Activated CD4-positive, alpha-beta T cell treated with anti-CD3 and anti-CD28 coated beads for 36 hours (primary cell): ENCODE data around the gene EFNA5. TPM values are rescaled to one million over a fixed set of nuclear protein-coding genes. Genes with fewer than 3 reads are reported as not detected.

Experiments
- ATAC-seq: fragments of 200-7000 bp; cut with Tn5 transposase; one replicate; pipeline ENCODE4 v1.10.0; 2021; ENCODE audit warnings: mild to moderate bottlenecking, moderate library complexity
- CTCF ChIA-PET: fragments of 350-600 bp; sonication (Branson Sonifier 250); formaldehyde crosslinking; loops from one replicate; lab custom pipeline; 2021; ENCODE audit warnings: antibody characterized with exemption; lab: Charles Lee
- POLR2A ChIA-PET: fragments of 350-600 bp; sonication (Branson Sonifier 250); formaldehyde crosslinking; loops from one replicate; lab custom pipeline; 2021; ENCODE audit warnings: antibody characterized with exemption, inconsistent platforms; lab: Charles Lee
- DNase-seq: peaks from one replicate; pipeline ENCODE4 v3.0.0-alpha.2; 2020
- H3K27ac Mint-ChIP-seq: one replicate; pipeline ENCODE4 v1.8.0; 2021; ENCODE audit warnings: mixed read lengths
- H3K27me3 Mint-ChIP-seq: one replicate; pipeline ENCODE4 v1.8.0; 2021; ENCODE audit warnings: mixed read lengths
- H3K36me3 Mint-ChIP-seq: one replicate; pipeline ENCODE4 v1.8.0; 2021; ENCODE audit warnings: low read depth, mixed read lengths
- H3K4me1 Mint-ChIP-seq: one replicate; pipeline ENCODE4 v1.8.0; 2021; ENCODE audit warnings: mixed read lengths
- H3K4me3 Mint-ChIP-seq: one replicate; pipeline ENCODE4 v1.8.0; 2021; ENCODE audit warnings: mild to moderate bottlenecking, moderate library complexity, mixed read lengths
- H3K9me3 Mint-ChIP-seq: one replicate; pipeline ENCODE4 v1.8.0; 2021; ENCODE audit warnings: low read depth, mixed read lengths
- intact Hi-C, 2 experiments: fragments of 100-400 bp; cut with DNase I in 1 of 2; cut with micrococcal nuclease in 1 of 2; formaldehyde crosslinking; loops; one replicate each; pipeline versions ENCODE4 v1.14.2 to v1.15.1; 2022 to 2024; cut with DNase I, micrococcal nuclease
- total RNA-seq, 2 experiments: library from RNA; stranded (reverse); gene quantifications; one replicate each; pipeline ENCODE4 v1.2.3, GENCODE V29; 2021

The EFNA5 gene
- total RNA-seq, 2 experiments from 2014 or later: not detected

DNA sequence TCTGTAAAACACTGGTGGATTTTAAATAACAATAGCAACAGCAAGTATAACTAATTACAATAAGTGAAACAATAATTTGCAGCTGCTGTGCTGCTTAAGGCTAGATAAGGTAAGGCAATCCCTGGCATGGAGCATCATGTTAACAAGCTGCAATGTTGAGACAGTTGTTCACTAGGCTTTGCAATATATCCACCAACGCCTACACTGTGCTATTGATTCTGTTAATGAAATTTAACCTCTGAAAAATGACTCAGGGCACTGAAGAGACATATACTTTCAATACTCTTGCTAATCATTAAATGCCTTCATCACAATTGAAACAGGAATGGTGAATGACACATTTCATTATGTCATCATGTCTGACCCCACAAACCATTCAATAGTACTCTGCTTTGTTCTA is 255.0 kb downstream of the EFNA5 start:
- no peak for DNase-seq
- intact Hi-C loops: no loop called here
- no peak for ATAC-seq
- Mint-ChIP-seq H3K27ac (no peak overlapping the region), H3K36me3 (no peaks in the 10 kb centered on the region), H3K4me1 (no peaks in the 10 kb centered on the region), H3K9me3 (no peaks in the 10 kb centered on the region), H3K4me3 (no peak overlapping the region), H3K27me3 (peaks cover 14% of the 10 kb centered on the region)
- CTCF ChIA-PET: interaction anchor here (0.8 kb wide), 1 partner anchor 100 kb away, joined by 3 read pairs; no protein-coding TSS in a partner anchor
- POLR2A ChIA-PET: no interaction called here

DNA sequence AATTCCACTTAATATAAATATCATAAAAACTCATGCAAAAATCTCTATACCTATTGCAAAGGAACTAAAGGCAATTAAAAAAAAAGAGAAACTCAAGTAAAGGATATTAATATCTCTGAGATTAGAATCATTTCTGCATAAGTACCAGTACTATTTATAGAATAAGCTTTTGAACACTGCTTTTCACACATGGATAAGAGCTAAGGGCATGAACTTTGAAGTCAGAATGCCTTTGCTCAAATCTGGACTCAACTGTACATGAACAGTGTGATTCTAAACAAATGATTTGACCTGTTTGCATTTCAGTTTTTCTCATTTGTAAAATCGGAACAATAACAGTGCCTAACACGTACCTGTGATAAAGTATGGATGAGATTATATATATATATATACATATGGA is 255.9 kb downstream of the EFNA5 start:
- DNase-seq (no peak), ATAC-seq (no peak)
- peaks cover 14% of the 10 kb centered on the region for H3K27me3 Mint-ChIP-seq
- intact Hi-C loops: no loop called here
- H3K36me3 Mint-ChIP-seq: no peaks in the 10 kb centered on the region
- no peaks in the 10 kb centered on the region for H3K9me3 Mint-ChIP-seq
- no peak overlapping the region for H3K4me3 Mint-ChIP-seq
- CTCF ChIA-PET: interaction anchor here (0.8 kb wide), 1 partner anchor 99 kb away, joined by 3 read pairs; no protein-coding TSS in a partner anchor
- H3K27ac Mint-ChIP-seq: no peak overlapping the region
- POLR2A ChIA-PET: no interaction called here
- H3K4me1 Mint-ChIP-seq: no peaks in the 10 kb centered on the region

DNA sequence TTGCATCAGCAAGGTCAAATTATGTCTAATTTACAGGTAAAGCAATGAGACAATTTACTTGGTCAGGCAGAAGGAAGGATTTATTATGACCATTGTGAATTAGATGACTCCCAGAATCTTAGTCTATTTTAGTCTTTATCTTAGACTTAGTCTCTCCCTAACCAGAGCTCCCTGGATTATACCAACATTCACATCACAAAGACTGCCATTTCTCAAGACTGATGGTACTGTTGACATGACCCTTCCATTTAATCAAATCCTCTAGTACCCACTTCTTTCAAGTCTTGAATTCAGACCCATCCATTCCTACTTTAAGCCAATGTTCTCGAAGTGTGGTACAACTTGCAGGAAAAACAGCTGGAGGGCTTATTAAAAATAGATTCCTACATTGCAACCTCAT is 257.0 kb downstream of the EFNA5 start:
- no peak overlapping the region for H3K27ac Mint-ChIP-seq

DNA sequence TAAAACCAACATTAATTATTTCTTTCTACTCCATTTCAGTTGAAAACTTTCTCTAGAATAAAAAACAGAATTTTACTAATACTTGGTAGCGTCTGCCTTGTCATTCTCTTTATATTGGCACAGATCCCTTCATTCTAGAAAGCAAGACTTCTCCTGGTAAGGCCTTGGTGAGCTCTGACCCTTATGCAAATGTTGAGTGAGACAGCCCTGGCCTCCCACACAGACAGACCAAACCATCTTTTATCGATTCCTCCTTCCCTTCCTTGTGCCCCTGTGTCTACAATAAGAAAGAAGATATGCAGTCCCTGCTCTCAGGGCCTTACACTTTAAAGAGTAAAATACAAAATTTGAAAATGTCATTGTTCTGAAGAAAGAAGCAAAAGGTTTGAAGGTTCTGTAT is 262.2 kb downstream of the EFNA5 start:
- peaks cover 4% of the 10 kb centered on the region for H3K27me3 Mint-ChIP-seq
- no peaks in the 10 kb centered on the region for H3K4me1 Mint-ChIP-seq
- intact Hi-C loops: no loop called here
- POLR2A ChIA-PET: no interaction called here
- no peak for DNase-seq
- no peak overlapping the region for H3K4me3 Mint-ChIP-seq
- H3K36me3 Mint-ChIP-seq: no peaks in the 10 kb centered on the region
- no peaks in the 10 kb centered on the region for H3K9me3 Mint-ChIP-seq
- ATAC-seq: no peak
- no peak overlapping the region for H3K27ac Mint-ChIP-seq
- CTCF ChIA-PET: no interaction called here

More for the DNA sequence above, 257.0 kb downstream of the EFNA5 start:
- Mint-ChIP-seq H3K9me3 (no peaks in the 10 kb centered on the region), H3K27me3 (peaks cover 12% of the 10 kb centered on the region), H3K36me3 (no peaks in the 10 kb centered on the region), H3K4me1 (no peaks in the 10 kb centered on the region), H3K4me3 (no peak overlapping the region)
- ATAC-seq (no peak), DNase-seq (no peak)
- ChIA-PET POLR2A (no interaction called here), CTCF (no interaction called here)
- intact Hi-C loops: no loop called here

DNA sequence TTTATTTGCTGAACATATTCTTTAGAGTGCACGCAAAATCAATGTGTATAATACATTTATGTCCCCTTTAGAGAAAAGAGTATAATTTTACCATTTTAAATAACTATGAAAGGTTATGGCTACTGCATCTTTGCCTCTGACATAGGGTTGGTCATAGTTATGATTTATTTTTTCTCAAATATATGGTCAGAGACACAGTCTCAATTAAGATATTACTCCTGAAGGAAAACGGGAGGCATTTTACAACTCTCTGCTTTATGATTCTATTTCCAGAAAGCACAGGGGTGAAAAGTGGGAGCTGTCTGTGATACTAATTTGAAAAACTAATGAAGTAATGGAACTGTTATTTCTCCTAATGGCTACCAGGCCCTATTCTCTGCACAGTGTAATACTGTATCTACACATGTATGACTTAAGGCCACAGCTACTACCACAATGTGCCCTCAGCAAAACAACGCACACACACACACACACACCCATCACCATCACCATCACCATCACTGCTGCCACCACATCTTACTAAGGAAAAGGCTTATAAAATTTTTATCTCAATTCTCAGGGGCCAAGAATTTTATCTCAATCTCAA is 262.9 kb downstream of the EFNA5 start:
- ATAC-seq (no peak), DNase-seq (no peak)
- ChIA-PET POLR2A (no interaction called here), CTCF (no interaction called here)
- Mint-ChIP-seq H3K4me3 (no peak overlapping the region), H3K27me3 (peaks cover 4% of the 10 kb centered on the region), H3K36me3 (no peaks in the 10 kb centered on the region), H3K9me3 (no peaks in the 10 kb centered on the region), H3K27ac (no peak overlapping the region), H3K4me1 (no peaks in the 10 kb centered on the region)
- intact Hi-C loops: no loop called here

DNA sequence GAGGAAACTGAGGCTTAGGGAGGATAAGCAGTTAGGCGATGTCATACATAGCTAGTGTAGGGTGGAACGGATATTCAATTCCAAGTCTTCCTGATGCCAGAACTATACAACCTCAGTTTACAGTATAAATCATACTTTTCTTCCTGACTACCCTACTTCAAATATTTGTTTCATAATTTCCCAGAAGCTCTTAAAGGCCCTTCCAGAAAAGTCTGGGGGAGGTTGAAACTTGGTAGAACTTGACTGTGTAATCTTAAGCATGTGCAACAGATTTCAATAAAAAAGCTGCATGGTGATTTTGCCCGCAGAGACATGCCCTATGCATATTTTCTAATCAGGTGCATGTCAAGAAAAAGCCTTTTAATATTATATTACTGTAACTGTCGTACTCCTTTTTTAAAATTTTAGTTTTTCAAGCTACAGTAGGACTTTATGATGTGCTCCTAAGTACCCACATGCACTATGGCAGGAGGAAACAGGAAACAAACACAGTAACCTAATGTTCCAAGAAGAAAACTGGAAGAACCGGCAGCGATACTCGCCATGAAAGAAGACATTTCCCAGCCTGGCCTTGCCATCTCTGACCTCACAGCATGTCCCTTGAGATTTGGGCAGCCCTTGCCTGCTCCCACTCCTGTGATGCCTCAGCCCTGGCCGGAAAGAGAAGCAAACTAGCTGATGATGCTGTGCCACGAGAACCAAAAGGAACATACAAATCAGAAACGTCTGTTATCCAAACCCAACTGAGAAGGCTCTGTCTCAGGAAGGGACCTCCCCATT is 266.0 kb downstream of the EFNA5 start:
- H3K27ac Mint-ChIP-seq: no peak overlapping the region
- no peaks in the 10 kb centered on the region for H3K36me3 Mint-ChIP-seq
- H3K27me3 Mint-ChIP-seq: peaks cover 4% of the 10 kb centered on the region
- intact Hi-C loops: no loop called here
- ChIA-PET POLR2A (no interaction called here), CTCF (interaction anchor here (0.8 kb wide), 1 partner anchor 54 kb away, joined by 3 read pairs; no protein-coding TSS in a partner anchor)
- DNase-seq: no peak
- no peak overlapping the region for H3K4me3 Mint-ChIP-seq
- peaks cover 5% of the 10 kb centered on the region for H3K4me1 Mint-ChIP-seq
- ATAC-seq: no peak
- H3K9me3 Mint-ChIP-seq: no peaks in the 10 kb centered on the region

DNA sequence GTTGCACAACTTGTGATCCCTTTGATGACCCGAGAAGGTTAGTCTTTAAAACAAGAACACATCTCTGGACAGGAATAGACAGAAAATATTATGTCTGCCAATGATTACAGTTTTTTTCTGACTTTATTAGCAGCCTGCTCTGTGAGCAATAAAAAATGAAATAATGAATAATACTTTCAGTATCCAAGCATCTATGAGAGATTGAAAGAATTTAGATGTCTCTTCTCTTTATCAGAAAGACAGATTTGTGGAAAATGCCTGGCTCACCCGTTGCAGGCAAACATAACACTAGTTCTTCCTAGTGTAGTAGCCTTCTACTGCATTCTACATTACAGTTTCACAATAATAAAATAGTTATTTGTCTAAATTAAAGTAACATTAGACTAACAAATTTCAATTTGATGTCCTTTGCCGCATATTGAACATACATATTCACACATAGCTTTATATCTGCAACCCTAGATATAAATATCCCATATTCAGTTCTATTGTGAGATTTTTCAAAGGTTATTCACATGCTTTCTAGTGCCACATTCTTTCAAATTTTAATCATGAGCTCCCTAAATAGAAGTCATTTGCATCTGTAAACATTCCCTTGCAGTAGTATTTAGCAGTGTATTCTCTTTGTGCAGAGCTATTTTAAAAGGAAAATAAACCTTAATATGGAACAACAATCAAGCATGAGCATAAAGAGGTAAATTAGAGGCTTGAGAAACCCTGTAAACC is 267.3 kb downstream of the EFNA5 start:
- no peak overlapping the region for H3K27ac Mint-ChIP-seq
- CTCF ChIA-PET: interaction anchor here (1.1 kb wide), 1 partner anchor 169 kb away, joined by 3 read pairs; no protein-coding TSS in a partner anchor

DNA sequence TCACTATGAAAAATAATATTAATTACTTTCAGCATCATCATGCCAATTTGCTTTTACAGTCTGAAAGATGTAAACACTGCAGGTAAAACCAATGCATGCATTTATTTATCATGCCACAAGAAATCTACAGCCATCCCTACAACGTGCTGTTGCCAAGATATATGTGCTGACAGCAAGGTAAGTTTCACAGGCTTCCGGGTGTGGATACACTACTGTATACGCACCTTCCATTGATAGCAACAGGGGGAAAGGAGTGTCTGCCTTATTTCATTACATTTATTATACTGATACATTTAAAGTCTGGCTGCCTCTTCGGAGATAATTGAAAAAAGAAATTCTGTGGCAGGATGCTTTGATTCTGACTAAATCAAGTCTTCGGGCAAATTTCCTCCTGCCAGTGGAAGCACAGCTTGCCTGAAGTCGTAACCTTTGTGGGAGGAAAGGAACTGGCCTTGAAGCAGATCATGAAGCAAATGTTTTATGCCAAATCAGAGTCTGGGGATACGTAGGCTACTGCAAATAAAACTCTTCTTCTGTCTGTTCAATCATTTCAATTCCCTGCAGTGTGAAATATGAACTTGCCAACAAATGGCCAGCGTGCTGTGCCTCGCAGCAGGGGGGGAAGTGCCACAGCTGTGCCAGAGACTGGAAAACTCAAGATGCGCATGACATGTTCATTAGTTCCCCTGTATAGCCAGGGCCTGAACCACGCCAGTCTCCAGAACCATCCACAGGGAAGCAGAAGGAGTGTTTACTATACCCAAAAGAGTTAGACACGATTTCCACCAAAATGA is 268.1 kb downstream of the EFNA5 start:
- no peaks in the 10 kb centered on the region for H3K9me3 Mint-ChIP-seq
- peaks cover 5% of the 10 kb centered on the region for H3K4me1 Mint-ChIP-seq
- no peak overlapping the region for H3K27ac Mint-ChIP-seq
- ATAC-seq (no peak), DNase-seq (no peak)
- ChIA-PET POLR2A (no interaction called here), CTCF (interaction anchor here (1.1 kb wide), 1 partner anchor 170 kb away, joined by 3 read pairs; no protein-coding TSS in a partner anchor)
- H3K27me3 Mint-ChIP-seq: peaks cover 8% of the 10 kb centered on the region
- intact Hi-C loops: no loop called here
- no peaks in the 10 kb centered on the region for H3K36me3 Mint-ChIP-seq
- H3K4me3 Mint-ChIP-seq: no peak overlapping the region

More for the DNA sequence above, 267.3 kb downstream of the EFNA5 start:
- Mint-ChIP-seq H3K27me3 (peaks cover 8% of the 10 kb centered on the region), H3K4me3 (no peak overlapping the region), H3K9me3 (no peaks in the 10 kb centered on the region), H3K36me3 (no peaks in the 10 kb centered on the region), H3K4me1 (peaks cover 5% of the 10 kb centered on the region)
- intact Hi-C loops: no loop called here
- no peak for DNase-seq
- POLR2A ChIA-PET: no interaction called here
- ATAC-seq: no peak

DNA sequence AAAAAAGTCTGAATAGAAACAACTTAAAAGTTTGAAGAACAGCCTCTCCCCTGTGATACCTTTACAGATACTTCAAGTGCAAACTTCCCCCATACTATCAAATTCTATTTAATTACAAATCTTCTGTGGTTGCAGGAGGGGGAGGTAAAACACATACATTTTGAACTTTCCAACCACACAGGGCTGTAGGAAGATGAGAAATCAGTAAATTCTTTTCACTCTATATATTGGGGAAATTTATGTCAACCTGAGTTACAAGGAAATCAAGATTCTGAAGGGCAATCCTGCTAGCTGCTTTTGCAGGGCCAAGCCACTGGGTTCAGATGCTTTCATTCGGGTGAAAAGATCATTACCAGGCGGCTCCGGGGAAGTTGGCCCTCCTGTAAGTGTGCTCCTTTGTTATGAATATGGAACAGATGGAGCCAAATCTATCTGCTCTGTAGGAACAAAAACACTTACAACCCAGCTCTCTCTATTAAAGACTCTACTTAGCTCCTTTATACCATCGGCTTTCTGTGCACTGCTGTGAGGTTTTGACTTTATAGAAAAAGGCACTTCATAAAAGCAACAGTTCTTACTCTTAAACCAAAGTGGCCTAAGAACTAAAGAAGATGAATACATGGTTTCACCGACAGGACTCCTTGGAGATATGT is 269.1 kb downstream of the EFNA5 start:
- no peaks in the 10 kb centered on the region for H3K9me3 Mint-ChIP-seq
- POLR2A ChIA-PET: no interaction called here
- H3K4me1 Mint-ChIP-seq: peaks cover 5% of the 10 kb centered on the region
- no peaks in the 10 kb centered on the region for H3K36me3 Mint-ChIP-seq
- intact Hi-C loops: no loop called here
- no peak overlapping the region for H3K27ac Mint-ChIP-seq
- no peak for ATAC-seq
- no peak overlapping the region for H3K4me3 Mint-ChIP-seq
- no peak for DNase-seq
- CTCF ChIA-PET: no interaction called here
- peaks cover 8% of the 10 kb centered on the region for H3K27me3 Mint-ChIP-seq

DNA sequence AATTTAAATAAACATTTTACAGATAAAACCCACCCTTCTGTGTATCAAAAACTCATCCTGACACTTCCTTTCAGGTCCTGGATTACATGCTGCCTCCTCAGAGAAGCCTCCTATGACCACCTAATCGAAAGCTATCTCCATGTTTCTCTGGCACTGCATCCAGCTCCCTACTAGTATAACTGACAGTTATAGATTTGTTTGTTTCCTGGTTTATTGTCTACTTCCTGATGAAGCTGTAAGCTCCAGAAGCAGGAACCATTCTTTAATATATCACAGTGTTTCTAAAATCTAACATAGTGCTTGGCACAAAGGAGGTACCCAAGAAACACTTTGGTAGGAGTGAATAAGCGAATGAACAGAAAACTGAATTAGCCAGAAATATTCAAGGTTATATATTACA is 270.4 kb downstream of the EFNA5 start:
- Mint-ChIP-seq H3K27me3 (peaks cover 6% of the 10 kb centered on the region), H3K9me3 (no peaks in the 10 kb centered on the region), H3K4me1 (peaks cover 5% of the 10 kb centered on the region), H3K4me3 (no peak overlapping the region), H3K27ac (no peak overlapping the region), H3K36me3 (no peaks in the 10 kb centered on the region)
- ChIA-PET CTCF (interaction anchor here (1.0 to 1.2 kb wide), 2 partner anchors 10 to 172 kb away, joined by 3 read pairs; no protein-coding TSS in a partner anchor), POLR2A (no interaction called here)
- intact Hi-C loops: no loop called here
- ATAC-seq (no peak), DNase-seq (no peak)

DNA sequence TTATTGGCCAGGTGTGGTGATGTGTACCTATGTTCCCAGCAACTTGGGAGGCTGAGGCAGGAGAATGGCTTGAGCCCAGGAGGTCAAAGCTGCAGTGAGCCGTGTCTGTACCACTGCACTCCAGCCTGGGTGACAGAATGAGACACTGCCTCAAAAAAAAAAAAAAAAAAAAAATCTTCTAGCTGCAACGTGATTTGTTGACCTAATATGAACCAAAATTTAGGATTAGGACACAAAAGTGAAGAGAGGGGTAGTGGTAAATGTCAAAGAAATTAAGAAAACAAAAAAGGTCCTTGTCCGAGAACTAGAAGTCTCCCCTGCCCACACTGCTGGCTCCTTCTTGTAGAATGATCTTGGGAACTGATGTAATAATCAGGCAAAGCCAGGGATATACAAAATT is 272.0 kb downstream of the EFNA5 start:
- Mint-ChIP-seq H3K9me3 (no peaks in the 10 kb centered on the region), H3K4me1 (peaks cover 5% of the 10 kb centered on the region), H3K36me3 (no peaks in the 10 kb centered on the region), H3K27ac (no peak overlapping the region), H3K27me3 (peaks cover 6% of the 10 kb centered on the region), H3K4me3 (no peak overlapping the region)
- POLR2A ChIA-PET: no interaction called here
- ATAC-seq (no peak), DNase-seq (no peak)
- intact Hi-C loops: no loop called here
- CTCF ChIA-PET: no interaction called here
